Measurements from ENCODE around the gene GALNT10. TPM values are rescaled to one million over a fixed set of nuclear protein-coding genes. Genes with fewer than 3 reads are reported as not detected.
A peak's percentile ranks its signal among the peaks of the same experiment; 100 is the strongest.

Gene GALNT10
- total and polyA plus RNA-seq, 2 donors from 2014 or later = 13.0 to 44.3 TPM

- no peak overlapping the region for H3K9ac ChIP-seq (ENCODE audit: low read length in 3 of 3)
- FAIRE-seq (no peak), DNase-seq (peak in 1 of 5 donors; percentile 17)
- no peaks in the 10 kb centered on the region for H3K36me3 ChIP-seq (ENCODE audit: control insufficient read depth in 2 of 3, insufficient read depth in 3 of 3, low read length in 3 of 3)
- no peaks in the 10 kb centered on the region for H3K4me1 ChIP-seq (ENCODE audit: control insufficient read depth in 2 of 3, insufficient read depth in 2 of 3, low read depth in 1 of 3, low read length in 3 of 3)
- no peak for TF ChIP-seq CTCF (IDR thresholded peaks at IDR 0.05; ENCODE audit: borderline replicate concordance, extremely low read depth, insufficient read depth)
- intact Hi-C loops (cut with DNase I) = no loop called here
- no peak overlapping the region for H3K4me3 ChIP-seq (ENCODE audit: low read length in 3 of 3)
- no peaks in the 10 kb centered on the region for H3K9me3 ChIP-seq (ENCODE audit: control insufficient read depth in 2 of 3, insufficient read depth in 1 of 3, low read length in 3 of 3)
- no peak overlapping the region for H3K27ac ChIP-seq (ENCODE audit: low read depth in 2 of 2, low read length in 2 of 2)
- H3K27me3 ChIP-seq (ENCODE audit: control insufficient read depth, insufficient read depth, low read length) = no peaks in the 10 kb centered on the region
These were observed 13.5 kb downstream of the GALNT10 start for GRCh38 chr5:154203798-154204578.

GRCh38 chr5:154205441-154206117 lies 15.0 kb downstream of the GALNT10 start:
- H3K27me3 ChIP-seq (ENCODE audit: control insufficient read depth, insufficient read depth, low read length) = no peaks in the 10 kb centered on the region
- intact Hi-C loops (cut with DNase I) = no loop called here

GRCh38 chr5:154206311-154206710 lies 15.8 kb downstream of the GALNT10 start:
- no peak overlapping the region for H3K9ac ChIP-seq (ENCODE audit: low read length in 3 of 3)
- no peaks in the 10 kb centered on the region for H3K9me3 ChIP-seq (ENCODE audit: control insufficient read depth in 2 of 3, insufficient read depth in 1 of 3, low read length in 3 of 3)
- no peaks in the 10 kb centered on the region for H3K36me3 ChIP-seq (ENCODE audit: control insufficient read depth in 2 of 3, insufficient read depth in 3 of 3, low read length in 3 of 3)
- no peak overlapping the region for H3K4me3 ChIP-seq (ENCODE audit: low read length in 3 of 3)
- H3K27me3 ChIP-seq (ENCODE audit: control insufficient read depth, insufficient read depth, low read length) = no peaks in the 10 kb centered on the region
- no peak for TF ChIP-seq CTCF (IDR thresholded peaks at IDR 0.05; ENCODE audit: borderline replicate concordance, extremely low read depth, insufficient read depth)
- H3K4me1 ChIP-seq (ENCODE audit: control insufficient read depth in 2 of 3, insufficient read depth in 2 of 3, low read depth in 1 of 3, low read length in 3 of 3) = no peaks in the 10 kb centered on the region
- DNase-seq = no peak
- H3K27ac ChIP-seq (ENCODE audit: low read depth in 2 of 2, low read length in 2 of 2) = no peak overlapping the region
- no peak for FAIRE-seq
- intact Hi-C loops (cut with DNase I) = no loop called here

More at GRCh38 chr5:154205441-154206117, 15.0 kb downstream of the GALNT10 start:
- Histone ChIP-seq H3K9me3 (ENCODE audit: control insufficient read depth in 2 of 3, insufficient read depth in 1 of 3, low read length in 3 of 3) (no peaks in the 10 kb centered on the region), H3K36me3 (ENCODE audit: control insufficient read depth in 2 of 3, insufficient read depth in 3 of 3, low read length in 3 of 3) (no peaks in the 10 kb centered on the region), H3K27ac (ENCODE audit: low read depth in 2 of 2, low read length in 2 of 2) (no peak overlapping the region), H3K4me1 (ENCODE audit: control insufficient read depth in 2 of 3, insufficient read depth in 2 of 3, low read depth in 1 of 3, low read length in 3 of 3) (no peaks in the 10 kb centered on the region), H3K9ac (ENCODE audit: low read length in 3 of 3) (no peak overlapping the region), H3K4me3 (ENCODE audit: low read length in 3 of 3) (no peak overlapping the region)
- TF ChIP-seq CTCF (IDR thresholded peaks at IDR 0.05; ENCODE audit: borderline replicate concordance, extremely low read depth, insufficient read depth) = no peak
- DNase-seq (no peak), FAIRE-seq (no peak)
